Ovary (tissue), 3 donors: ENCODE data around the gene SDC3.

Experiments
- CTCF ChIP-seq, 3 donors: fragments of 450-650 bp in 2 of 3; fragments of 200-600 bp in 1 of 3; IDR thresholded peaks; one replicate each; pipeline versions ENCODE4 v1.5.1 to v1.8.0; 2016 to 2022; ENCODE audit warnings: antibody characterized with exemption in 3 of 3, mild to moderate bottlenecking in 1 of 3
- POLR2A ChIP-seq: fragments of 450-650 bp; IDR thresholded peaks from one replicate; pipeline ENCODE4 v1.6.1; 2017; ENCODE audit warnings: antibody characterized with exemption, mild to moderate bottlenecking, moderate library complexity
- donor health status: DM: no; HTN: no; CAD: no.

DNA sequence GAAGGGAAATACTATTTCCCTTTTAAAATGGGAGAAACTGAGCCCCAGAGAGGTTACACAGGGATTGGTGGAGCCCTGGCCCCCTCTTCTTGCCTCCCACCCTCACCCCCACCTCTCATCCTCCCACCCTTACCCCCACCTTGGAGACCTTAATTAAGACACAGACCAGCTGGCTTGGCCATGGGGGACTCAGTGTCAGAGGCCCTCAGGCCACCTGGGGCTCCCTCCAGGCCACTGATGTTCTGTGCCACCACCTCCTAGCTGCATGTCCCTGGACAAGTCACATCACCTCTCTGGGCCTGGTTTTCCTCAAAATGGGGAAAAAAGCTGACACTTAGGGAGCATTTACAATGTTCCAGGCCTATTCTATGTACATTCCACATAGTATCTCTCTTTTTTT is 51.5 kb downstream of the SDC3 start:
- TF ChIP-seq CTCF (IDR thresholded peaks at IDR 0.05) (no peak), POLR2A (no peak)
